Astrocyte (in vitro differentiated cells and primary cell): ENCODE data around the gene ERCC3.

ENCODE experiments used
- CTCF ChIP-seq: IDR thresholded peaks from 2 replicates; pipeline ENCODE4 v1.5.1; 2011; ENCODE audit warnings: low read depth, mild to moderate bottlenecking, inconsistent platforms, low read length, moderate library complexity; ENCODE audit not compliant: insufficient read depth
- EZH2 ChIP-seq: IDR thresholded peaks from 2 replicates; pipeline ENCODE4 v1.6.1; 2012; ENCODE audit warnings: mild to moderate bottlenecking, low read length, inconsistent platforms; ENCODE audit not compliant: insufficient read depth

GRCh38 chr2:127259355-127259754, 34.6 kb downstream of the ERCC3 start:
- TF ChIP-seq CTCF, result no peak
- TF ChIP-seq EZH2, result no peak
